HG03521 (cell line): ENCODE measurements around the gene MINK1.
"Not testable (repeated sequence)": the region's sequence is repeated elsewhere in the genome, so short reads cannot be mapped to it uniquely, and the experiment has no call there.

Source experiments
- ATAC-seq: cut with Tn5 transposase; IDR thresholded peaks from one replicate; pipeline ENCODE4 v1.9.1; 2021; ENCODE audit warnings: mild to moderate bottlenecking, moderate library complexity; ENCODE audit not compliant: unreplicated experiment

Gene MINK1

DNA sequence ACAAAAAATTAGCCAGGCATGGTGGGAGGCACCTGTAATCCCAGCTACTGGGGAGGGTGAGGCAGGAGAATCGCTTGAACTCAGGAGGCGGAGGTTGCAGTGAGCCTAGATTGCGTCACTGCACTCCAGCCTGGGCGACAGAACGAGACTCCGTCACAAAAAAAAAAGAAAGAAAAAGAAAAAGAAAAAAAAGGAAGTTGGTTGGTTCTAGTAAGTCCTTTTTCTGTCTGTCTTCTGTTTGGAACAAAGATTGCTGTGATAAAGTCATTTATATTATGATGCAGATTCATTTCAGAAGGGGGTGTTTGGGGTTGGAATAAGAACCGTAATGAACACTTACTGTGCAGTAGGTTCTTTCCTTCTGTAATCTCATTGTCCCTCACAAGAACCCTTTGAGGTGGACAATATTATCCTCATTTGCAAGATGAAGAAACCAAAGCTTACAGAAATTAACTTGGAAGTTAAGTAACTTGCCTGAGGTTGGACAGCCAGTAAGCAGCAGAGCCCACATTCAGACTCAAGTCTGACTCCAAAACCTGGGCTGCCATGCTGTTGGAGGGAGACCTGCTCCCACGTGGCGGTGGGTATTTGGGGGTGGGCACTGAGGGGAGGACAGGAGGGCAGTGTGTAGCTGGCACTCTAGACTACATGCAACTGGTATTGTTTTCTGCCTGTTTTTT, 10.3 kb downstream of the MINK1 start:
- ATAC-seq: no peak

DNA sequence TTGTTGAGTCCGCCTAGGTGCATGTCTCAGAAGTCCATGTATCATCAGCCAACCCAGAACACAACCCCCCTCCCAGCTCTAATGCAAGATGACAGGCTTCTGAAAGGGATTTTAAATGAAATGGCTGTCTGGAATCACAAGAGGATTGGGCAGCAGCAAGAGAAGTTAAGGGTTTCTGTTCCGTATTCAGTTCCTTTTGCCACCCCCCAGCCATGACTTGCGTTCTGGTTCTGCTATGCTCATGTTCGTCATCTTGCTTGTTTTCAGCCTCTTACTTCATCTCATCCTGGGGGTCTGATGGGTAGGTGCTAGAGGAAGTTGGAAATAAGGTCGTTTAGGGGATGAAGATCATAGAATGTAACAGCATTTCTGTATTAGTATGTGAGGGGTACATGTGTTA, 12.0 kb downstream of the MINK1 start:
- ATAC-seq: no peak

DNA sequence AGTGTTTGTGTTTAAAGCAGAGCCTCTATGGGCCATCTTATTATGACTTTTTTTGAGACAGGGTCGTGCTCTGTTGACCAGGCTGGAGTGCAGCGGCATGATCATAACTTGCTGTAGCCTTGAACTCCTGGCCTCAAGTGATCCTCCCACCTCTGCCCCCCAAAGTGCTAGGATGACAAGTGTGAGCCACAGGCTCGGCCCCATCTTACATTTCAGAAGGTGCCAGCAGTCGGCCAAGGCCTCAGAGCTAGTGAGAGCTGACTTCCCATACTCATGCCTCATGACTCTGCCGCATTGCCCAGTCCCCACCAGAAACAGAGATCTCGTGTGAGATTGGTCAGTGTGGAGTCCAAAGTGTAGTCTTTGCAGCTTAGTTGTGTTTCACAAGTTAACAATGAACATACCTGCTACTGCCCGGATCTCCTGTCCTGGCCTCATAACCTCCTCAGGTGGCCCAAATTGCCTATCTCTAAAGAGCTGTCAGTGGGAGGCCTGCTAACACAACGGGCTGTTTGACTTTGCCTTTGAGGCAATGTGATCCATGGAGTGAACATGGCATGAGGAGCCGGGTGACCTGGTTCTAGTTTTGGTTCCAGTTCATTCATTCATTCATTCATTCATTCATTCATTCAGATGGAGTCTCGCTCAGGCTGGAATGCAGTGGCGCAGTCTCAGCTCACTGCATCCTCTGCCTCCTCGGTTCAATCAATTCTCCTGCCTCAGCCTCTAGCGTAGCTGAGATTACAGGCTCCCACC, 13.7 kb downstream of the MINK1 start:
- ATAC-seq: no peak

DNA sequence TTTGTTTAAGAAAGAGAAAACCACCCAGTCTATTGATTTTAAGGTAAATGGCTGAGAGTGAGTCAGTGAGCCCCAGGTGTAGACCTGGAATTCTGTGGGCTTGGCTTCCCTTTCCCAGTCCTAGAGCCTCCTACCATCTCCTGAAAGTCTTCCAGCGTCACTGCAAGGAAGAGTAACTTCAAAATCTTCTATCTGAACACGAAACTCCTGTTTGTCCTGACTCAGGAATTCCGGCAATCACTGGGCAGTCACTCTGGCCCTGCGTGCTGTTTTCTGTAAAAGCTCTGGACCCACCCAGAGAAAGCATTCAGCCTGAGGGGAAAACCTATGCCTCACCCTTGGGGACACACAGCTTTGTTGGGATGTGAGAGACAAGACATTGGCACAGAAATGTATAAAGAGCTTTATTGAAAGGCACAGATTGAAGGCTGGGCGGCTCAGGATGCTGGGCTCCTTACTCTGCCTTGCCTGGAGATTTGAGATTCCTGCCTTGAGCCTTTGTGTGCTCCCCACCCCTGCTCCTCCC, 15.9 kb downstream of the MINK1 start:
- ATAC-seq: no peak

DNA sequence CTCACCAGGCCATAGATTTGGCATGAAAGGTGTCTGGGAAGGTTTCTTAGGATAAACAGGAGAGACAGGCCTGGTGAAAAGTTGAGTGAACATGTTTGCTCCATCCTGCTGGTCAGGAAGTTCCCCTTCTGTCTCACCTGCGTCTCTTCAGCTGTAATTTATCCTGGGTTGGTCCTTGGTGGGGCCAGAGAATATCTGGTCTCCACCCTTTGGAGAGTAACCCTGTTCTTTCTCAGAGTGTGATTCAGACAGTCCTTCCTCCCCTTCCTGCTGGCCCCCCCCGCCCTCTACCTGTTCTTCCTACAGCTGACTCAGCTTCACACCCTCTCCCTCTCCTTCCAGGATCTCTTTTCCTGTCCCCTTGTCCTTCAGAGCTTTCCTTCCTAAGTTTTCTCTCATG, 17.1 kb downstream of the MINK1 start:
- no peak for ATAC-seq

DNA sequence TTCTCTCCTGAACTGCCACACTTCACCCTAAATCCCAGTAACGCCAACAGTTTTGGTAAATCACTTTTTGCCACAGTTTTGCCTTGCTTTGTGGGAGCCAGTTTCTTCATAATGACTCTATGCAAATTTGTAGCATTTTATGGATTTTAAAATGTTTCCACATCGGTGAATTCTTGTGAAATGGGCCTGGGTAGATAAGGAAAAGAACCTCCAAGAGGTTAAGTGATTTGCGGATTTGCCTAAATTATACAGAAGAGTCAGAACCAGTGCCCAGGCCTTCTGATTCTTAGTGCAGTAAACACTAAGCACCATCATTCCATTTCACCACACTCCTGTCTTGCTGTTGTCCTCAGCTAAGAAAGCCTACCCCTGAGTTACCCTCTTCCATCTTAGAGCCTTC, 17.9 kb downstream of the MINK1 start:
- no peak for ATAC-seq

DNA sequence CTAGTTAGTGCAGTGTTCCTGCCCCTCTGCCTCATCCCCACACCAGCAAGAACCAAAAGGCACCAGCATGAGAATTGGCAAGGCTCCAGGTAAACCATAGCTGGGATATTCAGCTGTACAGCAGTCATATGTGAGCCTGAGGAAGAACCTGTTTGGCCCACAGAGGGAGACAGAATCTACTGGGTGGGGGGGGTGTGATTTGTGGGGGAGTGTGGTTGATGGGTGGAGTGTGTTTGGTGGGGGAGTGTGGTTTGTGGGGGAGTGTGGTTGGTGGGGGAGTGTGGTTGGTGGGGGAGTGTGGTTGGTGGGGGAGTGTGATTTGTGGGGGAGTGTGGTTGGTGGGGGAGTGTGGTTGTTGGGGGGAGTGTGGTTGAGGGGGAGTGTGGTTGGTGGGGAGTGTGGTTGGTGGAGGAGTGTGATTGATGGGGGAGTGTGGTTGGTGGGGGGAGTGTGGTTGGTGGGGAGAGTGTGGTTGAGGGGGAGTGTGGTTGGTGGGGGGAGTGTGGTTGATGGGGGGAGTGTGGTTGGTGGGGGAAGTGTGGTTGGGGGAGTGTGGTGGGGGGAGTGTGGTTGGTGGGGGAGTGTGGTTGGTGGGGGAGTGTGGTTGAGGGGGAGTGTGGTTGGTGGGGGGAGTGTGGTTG, 19.5 kb downstream of the MINK1 start:
- no peak for ATAC-seq

DNA sequence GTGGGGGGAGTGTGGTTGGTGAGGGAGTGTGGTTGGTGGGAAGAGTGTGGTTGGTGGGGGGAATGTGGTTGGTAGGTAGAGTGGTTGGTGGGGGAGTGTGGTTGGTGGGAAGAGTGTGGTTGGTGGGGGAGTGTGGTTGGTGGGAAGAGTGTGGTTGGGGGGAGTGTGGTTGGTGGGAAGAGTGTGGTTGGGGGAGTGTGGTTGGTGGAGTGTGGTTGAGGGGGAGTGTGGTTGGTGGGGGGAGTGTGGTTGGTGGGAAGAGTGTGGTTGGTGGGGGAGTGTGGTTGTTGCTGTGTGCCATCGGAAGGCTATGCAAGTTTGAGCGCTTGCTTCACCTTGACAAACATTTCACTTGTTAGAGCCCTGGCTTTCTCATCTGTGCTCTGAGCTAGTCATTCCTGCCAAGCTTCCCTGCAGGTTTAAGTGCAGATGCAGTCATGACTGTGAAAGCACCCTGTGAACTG, 20.1 kb downstream of the MINK1 start:
- no peak for ATAC-seq

DNA sequence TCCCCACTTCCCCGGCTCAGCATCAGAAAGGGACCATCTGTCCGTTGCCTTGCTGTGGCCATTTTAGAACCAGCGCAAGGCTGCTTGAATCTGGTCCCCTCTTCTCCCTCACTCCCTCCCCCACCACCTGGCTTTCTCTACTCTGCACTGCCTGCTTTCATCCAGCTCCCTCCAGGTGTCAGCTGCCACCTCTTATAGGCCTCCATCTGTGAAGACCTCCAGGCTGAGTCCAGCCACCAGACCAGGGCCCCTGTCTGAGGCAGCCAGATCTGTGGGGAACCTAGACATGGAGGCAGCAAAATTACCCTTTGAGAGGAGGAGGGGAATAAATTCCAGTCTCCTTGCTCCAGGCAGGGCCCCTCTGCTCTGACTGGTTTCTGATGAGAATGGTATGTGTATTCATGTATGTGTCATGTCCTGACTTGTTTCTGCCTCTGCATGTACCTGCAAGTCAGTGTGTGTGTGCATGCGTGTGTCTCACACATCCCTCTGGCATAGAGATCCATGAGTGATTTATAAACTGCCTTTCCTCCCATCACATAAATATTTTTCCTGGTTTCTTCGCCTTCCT, 21.1 kb downstream of the MINK1 start:
- ATAC-seq: no peak

DNA sequence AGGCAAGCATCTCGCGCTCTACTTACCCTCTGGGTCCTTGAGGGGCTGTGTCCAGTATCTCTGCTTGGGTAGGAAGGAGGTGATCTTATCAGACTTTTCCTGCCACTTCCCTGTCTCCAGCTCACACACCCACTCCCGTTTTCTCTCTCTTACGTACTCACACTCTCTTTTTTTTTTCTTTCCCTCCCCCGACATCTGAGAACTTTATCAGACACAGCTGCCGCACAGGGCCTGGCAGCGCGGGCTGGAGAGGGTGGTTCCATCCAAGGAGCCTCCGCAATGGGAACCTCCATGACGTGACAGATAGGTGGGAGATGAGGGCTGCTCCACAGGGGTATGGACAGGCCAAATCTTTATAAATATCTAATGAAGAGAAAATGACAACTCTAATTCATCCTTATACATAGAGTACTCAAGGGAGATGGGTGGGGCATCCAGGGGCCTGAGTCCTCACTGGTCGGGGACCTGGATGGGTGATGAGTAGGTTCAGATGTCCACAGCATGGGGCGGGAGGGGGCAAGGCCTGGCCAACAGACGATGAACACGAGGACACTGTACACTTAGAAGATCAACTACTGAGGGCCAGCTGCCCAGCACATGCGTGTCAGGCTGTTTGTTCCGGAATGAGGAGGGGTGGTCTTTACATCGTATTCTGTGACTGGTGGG, 23.3 kb downstream of the MINK1 start:
- no peak for ATAC-seq

DNA sequence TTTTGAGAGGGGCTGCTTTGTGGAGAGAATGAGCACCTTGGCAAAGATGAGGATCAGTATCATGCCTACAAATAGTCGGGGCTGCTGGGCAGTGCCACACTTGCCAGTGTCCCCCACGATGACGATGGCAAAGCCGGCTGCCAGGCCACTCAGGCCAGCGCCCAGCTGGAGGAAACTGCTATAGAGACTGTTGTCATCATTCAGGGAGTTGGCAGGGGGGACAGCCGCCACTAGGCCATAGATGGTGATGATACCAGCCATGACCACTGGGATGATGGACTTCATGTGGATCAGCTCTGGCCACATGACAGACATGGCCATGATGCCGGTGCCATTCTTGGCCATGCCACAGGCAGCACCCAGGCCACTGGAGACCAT, 23.8 kb downstream of the MINK1 start:
- no peak for ATAC-seq

DNA sequence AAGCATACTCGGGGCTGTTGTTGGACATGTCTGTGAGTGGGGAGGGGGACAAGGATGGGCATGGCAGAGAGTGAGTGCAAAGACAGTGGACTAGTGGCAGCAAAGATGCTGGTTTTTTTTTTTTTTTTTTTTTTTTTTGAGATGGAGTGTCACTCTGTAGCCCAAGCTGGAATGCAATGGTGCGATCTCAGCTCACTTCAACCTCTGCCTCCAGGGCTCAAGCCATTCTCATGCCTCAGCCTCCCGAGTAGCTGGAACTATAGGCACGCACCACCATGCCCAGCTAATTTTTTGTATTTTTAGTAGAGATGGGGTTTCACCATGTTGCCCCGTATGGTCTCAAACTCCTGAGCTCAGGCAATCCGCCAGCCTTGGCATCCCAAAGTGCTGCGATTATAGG, 24.2 kb downstream of the MINK1 start:
- ATAC-seq: not testable (repeated sequence)

DNA sequence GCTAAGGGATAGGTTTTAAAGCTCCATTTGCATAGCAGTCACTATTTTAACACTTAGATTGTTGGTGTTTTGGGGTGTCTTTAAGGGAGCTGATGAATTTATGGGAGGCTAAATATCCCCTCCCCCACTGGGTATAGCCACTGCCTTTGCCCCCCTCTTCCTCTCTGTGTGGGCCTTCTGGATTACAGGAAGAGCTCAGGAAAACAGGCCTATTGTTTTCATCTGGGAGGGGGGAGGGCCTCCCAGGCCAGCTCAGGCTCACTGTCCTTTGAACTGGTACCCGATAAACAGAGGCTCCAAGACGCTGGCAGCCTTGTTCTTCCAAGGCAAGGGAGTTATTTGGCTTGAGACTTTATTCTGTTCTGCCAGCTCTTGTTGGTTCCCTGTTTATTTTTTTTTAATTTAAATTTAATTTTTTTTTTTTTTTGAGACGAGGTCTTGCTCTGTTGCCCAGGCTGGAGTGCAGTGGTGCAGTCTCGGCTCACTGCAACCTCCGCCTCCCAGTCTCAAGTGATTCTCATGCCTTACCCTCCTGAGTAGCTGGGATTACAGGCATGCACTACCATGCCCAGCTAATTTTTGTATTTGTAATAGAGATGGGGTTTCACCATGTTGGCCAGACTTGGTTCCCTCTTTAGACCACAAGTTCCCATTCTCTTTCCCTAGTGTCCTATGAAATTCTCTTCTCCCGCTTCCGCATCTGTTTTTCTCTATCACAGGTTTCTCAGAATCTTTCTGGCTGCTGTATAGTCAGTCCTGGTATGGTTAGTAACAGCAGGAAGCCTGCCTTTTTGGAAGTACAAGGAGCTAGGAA, 25.1 kb downstream of the MINK1 start:
- no peak for ATAC-seq

DNA sequence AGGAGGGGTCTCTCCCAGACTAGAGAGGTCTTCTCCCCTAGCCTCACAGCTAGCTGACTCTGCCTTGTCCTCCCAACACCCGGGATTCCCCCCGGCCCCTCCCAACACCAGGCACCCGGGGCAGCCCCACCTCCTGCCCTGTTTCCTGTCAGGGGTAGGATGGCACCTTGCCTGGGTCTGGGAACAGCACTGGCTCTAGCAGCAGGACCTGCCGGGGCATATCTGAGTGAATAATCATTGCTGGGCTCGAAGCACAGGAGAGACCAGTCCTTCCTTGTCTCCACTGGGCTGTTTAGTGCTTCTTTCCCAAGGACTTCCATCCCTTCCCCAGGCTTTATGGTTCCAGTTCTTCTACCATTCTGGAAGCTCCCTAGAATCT, 25.7 kb downstream of the MINK1 start:
- no peak for ATAC-seq

DNA sequence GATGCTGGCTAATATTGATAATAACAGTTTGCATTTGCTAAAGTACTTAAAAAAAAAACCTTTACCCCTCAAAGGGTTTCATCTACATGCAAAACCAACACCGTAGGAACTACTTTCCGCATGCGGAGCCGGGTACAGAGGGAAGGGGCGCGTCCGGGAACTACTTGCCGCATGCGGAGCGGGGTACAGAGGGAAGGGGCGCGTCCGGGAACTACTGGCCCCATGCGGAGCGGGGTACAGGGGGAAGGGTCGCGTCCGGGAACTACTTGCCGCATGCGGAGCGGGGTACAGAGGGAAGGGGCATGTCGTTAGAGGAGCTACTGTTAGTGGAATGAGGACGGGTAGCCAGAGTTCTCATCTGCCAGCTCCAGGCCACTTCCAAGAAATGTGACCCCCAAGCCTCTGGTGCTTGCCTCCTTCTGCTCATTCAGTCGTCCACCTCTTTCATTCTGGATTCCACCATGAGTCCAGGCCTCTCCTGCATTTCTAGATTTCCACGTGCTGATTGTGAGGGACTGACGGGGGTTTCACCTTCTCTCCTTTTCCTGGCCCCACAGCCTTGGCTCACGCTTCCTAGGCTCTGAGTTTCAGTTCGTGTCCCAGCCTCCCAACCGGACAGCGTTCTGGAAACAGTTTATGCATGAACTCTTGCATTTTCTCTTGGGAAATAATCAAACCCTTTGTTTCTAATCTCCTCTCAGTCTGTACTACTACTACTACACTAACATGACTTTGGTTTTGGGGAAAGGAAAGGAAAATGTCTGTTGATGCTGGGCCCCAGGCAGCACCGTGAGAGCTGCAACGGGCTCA, 26.9 kb downstream of the MINK1 start:
- no peak for ATAC-seq

DNA sequence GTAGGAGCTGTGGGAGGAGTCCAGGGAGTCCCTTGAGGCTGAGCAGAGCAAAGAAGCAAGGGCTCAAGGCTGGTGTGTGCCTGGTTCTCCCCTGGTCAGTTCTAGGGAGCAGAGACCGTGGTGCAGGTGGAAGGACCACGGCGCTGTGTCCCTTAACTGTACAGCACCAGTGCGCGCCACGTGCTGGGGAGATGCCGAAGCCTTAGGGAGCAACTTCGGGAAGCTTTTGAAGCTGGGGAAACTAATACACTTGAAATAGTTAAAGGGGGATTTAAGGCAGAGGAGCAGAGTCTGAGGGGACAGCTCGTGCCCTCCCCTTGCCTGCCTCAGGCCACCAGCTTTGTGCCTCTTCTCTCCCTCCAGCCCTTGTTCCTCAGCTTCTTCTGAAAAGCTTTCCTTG, 27.5 kb downstream of the MINK1 start:
- no peak for ATAC-seq

DNA sequence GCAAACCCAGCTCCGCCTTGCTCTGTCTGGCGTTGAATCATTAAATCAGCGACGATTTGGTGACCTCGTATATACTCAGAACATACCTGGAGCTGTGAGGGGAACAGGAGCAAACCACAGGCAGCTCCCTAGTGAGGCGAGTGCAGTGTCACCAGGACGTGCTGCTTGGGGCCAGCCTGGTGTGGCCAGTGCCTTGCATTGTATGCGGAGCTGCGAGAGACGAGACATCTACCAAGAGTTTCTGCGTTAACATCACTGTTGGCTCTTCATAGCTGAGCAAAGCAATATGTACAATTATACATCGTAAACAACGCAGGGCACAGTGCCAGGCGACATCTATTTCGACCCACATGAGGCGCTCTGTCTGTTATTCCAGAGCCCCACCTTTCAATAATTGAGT, 27.9 kb downstream of the MINK1 start:
- no peak for ATAC-seq

DNA sequence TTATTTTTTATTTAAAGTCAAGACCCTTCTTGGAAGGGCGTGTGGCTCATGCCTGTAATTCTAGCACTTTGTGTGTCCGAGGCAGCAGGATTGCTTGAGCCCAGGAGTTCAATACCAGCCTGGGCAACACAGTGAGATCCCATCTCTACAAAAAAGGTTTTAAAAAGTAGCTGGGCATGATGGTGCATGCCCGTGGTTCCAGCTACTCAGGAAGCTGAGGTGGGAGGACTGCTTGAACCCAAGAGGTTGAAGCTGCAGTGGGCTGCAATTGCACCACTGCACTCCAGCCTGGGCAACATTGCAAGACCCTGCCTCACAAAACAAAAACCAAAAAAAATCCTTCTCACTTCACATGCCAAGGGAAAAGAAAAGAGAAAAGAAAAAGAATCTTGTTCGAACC, 29.6 kb downstream of the MINK1 start:
- ATAC-seq: no peak

DNA sequence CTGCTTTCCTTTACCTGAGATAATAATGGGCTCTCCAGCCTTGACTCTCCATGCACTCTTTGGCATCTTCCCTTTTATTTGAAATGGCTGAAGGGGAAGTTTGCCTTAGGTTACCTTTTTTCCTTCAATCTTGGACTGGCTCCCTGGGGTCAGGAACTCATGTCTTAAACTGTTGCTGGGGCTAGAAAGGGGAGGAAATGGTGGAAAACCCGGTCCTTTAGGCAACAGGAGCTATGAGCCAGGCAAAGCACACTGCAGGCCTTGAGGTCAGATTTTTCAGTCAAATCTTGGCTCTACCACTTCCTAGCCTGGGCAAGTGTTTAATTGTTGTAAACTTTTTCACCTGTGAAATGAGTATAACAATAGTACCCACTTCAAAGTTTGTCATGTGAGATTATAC, 30.2 kb downstream of the MINK1 start:
- no peak for ATAC-seq
